Measurements from ENCODE around the gene MLST8.

GRCh38 chr16:2238838-2239675, 33.8 kb downstream of the MLST8 start:
- TF ChIP-seq CTCF (IDR thresholded peaks at IDR 0.05; ENCODE audit: low read length) (no peak), EZH2phosphoT487 (IDR thresholded peaks at IDR 0.05; ENCODE audit: low read length) (no peak), EZH2 (optimal IDR thresholded peaks at IDR 0.05; ENCODE audit: low read depth, low read length) (no peak)
